DMS153 treated with DMSO at 0.1 percent for 48 hours (cell line): ENCODE data around the gene MRTFB.

Source experiments
- DNase-seq: peaks from one replicate; lab custom pipeline; 2025; ENCODE audit not compliant: unreplicated experiment; lab: John Stamatoyannopoulos, UW

Gene MRTFB

DNA sequence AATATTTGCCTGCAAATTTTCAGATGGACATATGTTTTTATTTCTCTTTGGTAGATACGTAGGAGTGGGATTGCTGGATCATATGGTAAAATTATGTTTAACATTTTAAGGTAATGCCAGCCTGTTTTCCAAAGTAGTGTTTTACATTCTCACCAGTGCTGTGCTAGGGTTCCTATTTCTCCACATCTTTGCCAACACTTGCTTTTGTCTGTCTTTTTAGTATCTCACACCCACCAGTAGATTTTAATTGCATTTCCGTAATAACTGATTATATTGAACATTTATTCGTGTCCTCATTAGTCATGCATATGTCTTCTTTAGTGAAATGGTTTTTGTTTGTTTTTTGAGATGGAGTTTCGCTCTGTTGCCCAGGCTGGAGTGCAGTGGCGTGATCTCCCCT is 58.4 kb downstream of the MRTFB start:
- no peak for DNase-seq

DNA sequence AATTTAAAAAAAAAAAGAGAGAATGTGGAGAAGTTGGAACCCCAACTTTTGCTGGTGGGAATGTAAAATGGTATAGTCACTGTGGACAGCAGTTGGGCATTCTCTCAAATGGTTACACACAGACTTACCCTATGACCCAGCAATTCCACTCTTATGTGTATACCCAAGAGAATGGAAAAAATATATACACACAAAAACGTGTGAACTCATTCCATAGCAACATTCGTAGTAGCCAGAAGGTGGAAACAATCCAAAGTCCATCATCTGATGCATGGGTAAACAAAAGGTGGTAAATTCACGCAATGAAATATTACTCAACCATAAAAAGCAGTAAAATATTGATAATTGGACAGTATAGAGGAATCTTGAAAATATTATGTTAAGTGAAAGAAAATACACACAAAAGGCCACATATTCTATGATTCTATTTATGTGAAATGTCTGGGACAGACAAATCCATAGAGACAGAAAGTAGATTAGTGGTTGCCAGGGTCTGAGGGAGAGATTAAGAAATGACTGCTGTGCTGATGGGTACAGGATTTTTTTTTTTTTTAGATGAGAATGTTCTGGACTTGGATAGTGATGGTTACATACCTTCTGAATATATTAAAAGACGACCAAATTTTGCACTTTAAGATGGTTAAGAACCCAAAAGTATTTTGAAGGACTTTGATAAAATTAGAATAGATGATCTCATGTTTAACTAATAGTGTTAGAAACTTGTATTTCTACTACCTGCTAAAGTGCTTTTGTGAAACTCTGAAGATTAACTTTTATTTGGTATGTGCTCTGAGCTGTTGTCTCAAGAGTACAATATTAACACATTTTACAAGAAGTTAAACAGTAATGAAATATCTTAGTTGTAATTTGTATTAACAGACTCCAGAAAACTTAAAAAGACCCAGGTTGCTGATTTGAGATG is 60.9 kb downstream of the MRTFB start:
- DNase-seq = no peak

DNA sequence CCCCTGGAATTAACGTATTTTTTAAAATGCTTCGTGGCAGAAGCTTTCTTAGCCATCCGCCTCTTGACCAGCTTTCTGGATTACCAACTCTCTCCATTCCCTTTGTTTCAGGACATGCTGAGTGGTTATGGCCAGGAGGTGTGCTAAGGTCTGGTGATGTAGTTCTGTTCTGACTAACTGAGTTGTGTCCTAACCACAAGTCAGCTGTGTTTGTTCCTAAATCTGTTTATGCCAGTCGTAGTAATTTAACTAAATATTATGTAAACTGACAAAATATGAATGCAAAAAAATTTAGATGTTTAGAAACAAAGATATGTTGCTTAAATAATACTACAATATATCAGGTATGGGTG is 61.6 kb downstream of the MRTFB start:
- DNase-seq = no peak

DNA sequence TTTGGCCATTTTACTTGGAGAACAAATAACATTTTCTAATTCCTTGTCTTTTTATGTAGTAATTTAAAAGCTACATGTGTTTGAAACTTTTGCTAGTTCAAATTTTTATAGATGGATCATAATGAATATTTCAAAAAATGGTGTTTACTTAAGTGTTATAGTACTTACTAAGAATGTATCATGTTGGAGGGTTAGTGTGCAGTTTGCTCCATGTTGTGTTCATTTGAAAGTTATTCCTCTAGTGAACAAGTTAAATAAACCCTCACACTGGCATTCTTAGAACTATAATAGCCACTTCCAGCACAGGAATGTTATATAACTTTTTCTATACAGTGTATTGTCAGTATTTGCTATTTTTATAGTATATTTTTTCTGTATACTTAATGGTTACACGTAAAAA is 62.8 kb downstream of the MRTFB start:
- DNase-seq = no peak

DNA sequence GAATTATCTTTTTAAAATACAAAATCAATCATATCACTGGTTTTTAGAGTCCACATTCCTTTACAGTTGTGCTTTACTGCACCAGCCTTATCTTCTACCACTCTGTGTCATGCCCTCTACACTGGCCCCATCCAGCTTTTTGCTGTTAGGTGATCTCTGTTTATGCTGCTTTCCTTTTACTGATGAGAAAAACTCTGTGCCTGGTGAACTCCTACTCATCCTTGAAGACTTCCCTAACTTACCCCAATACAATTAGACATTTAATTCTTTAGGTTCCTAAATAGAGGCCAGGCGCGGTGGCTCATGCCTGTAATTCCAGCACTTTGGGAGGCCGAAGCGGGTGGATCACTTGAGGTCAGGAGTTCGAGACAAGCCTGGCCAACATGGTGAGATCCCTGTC is 64.6 kb downstream of the MRTFB start:
- no peak for DNase-seq

DNA sequence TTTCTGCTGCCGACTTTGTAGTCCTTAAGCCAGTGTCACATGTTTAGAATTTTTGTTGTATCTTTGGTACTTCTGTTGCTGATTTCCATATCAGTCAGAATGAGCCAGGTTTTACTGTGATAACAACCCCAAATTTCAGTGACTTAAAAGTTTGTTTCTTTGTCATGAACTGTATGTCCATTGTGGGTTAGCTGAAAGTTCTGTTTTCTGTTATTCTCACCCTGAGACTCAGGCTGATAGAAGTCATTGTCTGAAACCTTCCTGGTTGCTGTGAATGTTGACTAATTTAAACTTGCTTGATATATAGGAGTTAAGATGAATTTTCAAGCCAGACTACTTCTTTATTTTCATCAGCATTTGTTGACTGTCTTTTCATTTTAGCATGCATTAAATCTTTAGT is 68.8 kb downstream of the MRTFB start:
- DNase-seq = no peak

DNA sequence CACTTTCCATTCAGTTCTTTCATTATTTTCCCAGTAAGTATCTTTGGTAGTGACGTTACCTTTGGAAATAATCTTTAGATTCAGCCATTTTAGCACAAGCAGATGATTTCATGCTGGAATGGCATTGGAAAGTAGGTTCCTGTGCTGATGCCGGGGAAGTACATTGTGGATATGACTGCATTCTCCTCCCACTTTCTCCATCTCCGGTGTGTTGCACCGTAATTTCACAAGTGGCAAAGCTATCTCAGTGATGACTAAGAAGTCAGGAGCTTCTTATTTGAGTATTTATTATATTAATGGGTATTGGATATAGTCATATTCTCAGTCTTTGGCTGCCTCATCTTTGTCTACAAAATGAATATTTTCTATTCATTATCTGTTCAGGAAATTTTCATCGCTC is 69.8 kb downstream of the MRTFB start:
- DNase-seq = no peak

DNA sequence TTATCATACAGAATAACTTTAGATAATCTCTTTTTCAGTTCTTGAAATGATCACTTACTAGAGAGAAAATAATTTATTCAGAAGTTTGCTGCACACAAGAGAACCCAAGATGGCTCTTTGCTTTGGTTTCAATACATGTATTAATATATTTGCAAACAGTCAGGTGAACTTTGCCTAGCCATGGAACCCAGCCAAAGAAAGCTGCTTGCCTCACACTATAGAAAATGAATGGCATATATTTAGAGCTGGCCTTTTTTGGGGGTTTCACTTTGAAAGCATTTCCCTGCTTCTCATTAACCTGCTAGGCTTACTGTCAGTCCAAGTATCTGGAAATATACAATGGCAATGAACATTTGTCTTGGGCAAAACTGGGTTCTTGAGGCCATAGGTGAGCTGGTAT is 75.3 kb downstream of the MRTFB start:
- no peak for DNase-seq

DNA sequence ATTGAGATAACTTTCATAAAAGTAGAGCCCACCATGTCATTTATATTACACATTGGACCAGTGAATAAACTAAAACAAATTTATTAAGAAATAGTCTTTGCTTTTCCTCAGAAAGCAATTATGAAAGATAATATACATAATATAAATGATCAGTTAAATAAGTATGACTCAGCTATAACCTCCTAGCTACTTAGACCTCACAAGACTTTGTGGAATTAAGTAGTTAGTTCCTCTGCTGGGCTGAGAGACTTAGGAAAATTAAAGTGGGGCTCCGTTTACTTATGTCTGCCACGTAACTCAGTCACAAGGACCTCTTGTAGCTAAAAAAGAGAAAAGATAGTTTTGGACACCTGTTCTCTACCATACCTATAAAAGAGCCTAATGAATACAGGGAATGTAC is 76.9 kb downstream of the MRTFB start:
- no peak for DNase-seq

DNA sequence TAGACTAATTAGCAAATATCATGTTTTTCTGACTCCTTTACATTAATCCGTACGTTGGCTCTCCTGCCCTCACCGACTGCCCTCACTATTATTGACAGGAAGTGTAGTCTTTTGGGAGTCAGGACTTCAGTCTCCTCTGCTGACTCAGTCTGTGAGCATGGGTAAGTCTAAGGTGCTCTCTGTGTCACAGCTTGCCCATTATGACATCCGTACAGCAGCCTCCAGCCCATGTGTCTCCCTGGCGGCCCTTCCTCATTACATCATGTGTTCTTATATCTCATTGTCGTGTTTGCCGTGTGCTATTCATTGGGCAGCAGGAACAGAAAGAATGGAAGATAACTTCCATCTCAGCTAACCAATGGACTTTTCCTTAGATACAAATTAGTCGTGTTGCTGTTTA is 77.5 kb downstream of the MRTFB start:
- peak; percentile 4 for DNase-seq

DNA sequence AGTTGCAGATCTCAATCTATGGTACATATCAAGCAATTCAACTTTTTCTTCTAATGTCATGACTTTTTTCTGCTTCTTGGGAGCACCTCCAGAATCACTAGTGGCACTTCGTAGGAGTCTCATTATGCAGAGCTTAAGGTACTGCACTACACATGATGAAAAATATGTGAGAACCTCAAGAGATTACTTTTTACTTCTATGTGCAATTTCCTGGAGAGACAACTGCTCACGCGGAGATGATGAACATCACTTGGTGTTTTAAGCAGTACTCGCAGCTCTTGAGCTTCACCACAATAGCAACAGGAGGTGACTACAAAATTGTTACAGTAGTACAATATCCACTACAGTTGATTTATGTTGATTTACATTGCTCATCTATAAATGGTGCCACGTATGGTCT is 79.7 kb downstream of the MRTFB start:
- no peak for DNase-seq

DNA sequence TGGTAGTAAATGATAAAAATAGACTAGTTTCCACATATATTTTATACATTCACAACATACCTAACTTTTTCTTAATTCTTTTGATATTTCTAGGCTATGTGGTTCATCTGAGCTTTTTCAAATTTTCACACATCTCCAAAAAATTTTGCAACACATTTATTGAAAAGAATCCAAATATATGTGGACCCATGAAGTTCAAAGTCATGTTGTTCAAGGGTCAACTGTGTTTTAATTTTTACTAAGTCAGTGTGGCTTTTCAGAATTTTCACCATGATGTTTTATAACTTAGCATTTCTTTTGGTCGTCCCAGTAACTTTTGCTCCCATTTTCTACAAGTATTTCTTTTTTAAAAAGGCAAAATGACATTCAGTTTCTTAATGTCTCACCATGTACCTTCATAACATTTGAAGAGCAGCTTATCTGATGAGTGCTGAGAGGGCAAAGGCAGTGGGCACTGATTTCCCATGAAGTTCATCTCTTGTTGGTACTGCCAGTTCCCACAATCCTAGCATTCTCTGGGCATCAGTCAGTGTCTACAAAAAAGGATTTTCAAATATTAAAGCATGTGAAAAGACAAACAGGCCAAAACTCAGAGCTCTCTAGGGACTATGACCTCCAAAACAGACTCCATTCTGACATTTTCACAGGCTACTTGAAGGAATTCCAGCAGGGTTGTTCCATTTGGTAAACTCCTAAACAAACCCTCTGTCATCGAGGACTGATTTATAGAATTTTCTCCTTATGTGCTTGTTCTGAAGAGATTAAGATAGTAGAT is 80.3 kb downstream of the MRTFB start:
- DNase-seq = no peak

DNA sequence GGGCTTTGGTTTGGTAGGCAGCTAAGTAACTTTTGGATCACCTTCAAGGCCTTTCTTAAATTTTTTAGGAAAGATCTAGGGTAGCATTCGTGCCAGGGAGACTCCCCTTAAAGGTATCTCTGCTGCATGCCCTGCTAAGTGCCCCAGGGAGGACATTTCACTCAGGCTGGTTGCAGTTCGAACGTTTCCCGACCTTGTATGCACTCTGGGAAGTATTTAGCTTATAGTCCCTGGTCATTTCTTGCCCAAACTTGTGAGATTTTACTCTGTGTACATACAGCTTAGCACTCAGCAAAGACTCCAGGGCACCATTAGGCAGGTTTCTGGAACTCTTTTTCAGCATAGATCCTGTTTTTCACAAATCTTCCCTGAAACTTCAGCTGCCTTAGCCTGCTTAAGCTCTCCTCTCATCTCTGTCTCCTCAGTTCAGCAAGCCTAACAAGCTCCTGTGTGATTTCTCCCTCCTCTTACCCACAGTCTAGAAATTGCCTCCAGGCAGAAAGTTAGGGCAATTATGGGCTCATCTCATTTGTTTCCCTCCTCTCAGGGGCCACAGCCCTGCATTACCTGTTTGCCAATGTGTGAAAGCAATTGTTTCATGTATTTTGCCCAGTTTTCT is 84.6 kb downstream of the MRTFB start:
- no peak for DNase-seq

DNA sequence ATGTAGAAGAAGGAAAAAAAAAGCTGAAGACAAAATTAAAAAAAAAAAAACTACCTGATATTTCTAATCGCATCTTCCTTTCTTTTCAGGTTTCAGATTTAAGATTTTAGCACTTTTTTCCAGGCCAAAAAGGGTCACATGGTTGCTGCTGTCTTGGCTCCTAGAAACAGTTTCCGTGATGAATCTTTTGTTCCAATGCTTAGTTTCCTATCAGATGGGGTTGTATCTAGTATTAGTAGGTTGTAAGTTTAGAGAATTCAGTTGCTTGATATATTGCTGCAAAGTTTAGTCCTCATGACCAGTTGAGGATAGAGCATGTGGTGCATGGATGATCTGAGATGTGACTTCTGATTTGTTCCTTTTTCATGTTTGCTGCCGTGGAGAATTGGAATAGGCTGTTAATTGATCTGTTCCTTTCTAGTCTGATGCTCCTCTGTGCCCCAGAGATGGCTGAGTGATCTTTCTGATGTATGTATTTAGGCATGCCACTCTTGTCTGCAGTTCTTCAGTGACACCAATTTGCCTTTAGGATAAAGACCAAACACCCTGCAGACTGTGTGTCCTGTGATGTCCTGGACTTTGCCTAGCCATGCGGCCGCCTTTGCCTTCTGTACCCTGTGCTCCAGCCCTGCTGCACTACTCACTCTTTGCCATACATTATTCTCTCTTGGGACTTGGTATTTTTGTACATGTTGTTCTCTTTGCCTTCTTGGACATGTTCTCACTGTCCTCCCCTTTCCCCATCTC is 94.0 kb downstream of the MRTFB start:
- no peak for DNase-seq

DNA sequence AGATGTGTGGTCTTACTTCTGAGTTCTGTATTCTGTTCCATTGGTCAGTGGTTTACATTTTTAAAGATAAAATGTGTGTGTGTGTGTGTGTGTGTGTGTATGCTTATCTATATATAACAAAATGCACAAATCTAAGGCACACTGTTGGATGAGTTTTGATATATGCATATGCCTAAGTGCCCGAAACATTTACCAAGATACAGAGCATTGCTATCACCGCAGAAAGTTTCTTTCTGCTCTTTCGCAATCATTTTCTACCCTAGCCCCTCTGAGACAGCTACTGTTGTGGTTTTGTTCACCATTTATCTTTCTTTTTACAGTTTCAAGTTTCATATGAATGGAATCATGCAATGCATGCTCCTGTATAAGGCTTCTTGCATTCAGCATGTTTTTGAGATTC is 97.0 kb downstream of the MRTFB start:
- no peak for DNase-seq

DNA sequence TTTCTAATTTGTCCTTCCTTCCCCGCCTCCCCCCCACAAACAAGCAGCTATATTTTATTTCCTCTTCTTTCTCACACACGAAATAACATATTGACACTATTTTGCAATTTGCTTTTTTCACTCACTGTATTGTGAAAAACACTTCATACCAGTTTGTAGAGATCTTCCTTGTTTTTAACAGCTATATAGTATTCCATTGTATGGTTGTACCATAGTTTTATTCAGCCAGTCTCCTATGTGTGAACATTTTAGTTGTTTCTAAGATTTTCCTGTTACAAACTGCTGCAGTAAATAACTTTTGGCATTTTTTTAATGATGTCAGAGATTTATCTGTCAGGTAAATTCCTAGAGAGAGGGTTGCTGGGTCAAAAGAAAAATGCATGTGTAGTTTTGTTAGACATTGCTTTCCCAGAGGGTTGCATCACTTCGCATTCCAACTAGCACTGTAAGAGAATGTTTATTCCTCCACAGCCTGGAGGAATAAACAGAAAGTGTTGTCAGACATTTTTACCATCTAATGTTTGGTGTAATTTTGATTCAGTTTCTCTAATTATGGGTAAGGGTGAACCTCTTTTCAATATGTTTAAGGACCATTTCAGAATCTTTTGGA is 101.2 kb downstream of the MRTFB start:
- DNase-seq = no peak

DNA sequence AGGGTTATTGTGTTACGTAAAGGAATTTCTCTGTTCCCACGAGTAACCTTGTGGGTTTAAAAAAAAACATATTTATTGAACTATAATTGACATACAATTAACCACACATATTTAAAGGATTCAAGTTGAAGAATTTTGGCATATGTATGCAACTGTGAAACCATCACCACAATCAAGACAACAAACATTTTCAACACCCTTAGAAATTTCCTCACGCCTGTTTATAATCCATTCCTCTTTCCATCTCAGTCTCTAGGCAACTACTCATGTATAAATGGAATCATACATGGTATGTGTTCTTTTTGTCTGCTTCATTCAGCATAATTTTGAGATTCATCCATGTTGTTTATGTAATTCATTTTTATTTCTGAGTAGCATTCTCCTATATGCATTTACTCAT is 104.0 kb downstream of the MRTFB start:
- DNase-seq = no peak

DNA sequence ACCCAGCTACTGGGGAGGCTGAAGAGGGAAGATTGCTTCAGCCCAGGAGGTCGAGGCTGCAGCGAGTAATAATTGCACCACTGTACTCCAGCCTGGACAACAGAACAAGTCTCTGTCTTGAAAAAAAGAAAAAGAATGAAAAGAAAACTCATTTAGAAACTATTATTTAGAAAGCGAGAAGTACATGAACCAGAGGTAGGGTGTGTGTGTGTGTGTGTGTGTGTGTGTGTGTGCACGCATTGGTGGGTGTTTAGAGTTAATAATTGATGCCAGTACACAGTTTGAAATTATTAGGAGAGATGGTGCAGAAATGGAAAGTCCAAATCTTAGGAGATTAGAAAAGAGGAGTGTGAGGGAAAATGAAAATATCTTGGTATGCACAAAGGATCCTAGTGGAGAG is 106.6 kb downstream of the MRTFB start:
- no peak for DNase-seq

DNA sequence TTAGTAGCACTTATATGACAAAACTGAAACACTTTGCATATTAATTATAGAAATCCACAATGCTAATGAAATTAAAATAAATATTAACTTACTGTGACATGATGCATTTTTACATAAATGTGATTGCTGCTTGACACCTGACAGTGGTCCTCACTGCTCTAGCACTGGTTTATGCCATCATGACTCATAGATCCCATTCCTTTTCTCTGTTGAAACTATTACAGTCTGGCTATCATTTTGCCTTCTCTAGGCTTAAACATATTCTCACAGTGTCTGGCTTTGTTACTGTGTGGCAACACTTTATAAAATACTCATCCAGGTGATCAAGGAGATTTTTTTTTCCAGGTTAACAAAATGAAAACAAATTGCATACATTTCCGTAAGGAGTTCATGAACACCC is 108.0 kb downstream of the MRTFB start:
- no peak for DNase-seq

DNA sequence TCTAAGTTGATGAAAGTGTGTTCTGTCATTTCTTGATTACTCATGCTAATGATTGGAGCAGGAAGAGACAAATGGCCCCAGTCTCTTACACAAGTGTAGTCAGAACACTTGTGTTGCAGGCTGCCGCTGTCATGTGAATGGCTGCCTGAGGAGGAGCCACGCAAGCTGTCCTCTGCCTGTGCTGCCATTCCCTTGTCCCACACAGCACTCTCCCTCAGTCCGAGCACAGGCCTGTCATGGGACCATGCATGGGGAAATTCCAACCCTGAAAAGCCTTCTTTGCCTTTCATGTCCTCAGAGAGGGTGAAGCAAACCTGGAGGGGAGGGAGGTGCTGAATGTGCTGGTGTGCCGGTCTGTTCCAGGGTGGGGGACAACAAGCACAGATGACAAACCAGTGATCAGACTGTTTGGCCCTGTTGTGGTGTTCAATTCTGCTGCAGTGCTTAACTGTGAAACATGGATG is 109.4 kb downstream of the MRTFB start:
- no peak for DNase-seq
